NCI-H748 treated with DMSO at 0.1 percent for 48 hours (cell line): ENCODE data around the gene RALGPS2.
"Not testable (repeated sequence)": the region's sequence is repeated elsewhere in the genome, so short reads cannot be mapped to it uniquely, and the experiment has no call there.

Experiments used
- DNase-seq: peaks from one replicate; lab custom pipeline; 2025; lab: John Stamatoyannopoulos, UW

Gene RALGPS2

GRCh38 chr1:178724376-178724727, 692 bp upstream of the RALGPS2 start:
- DNase-seq, result no peak

GRCh38 chr1:178725466-178726086, 532 bp downstream of the RALGPS2 start:
- no peak for DNase-seq

- DNase-seq, result peak; percentile 17
Observed at GRCh38 chr1:178726087-178726517, 1.1 kb downstream of the RALGPS2 start.

- no peak for DNase-seq
Observed at GRCh38 chr1:178726545-178726944, 1.5 kb downstream of the RALGPS2 start.

- no peak for DNase-seq
Observed at GRCh38 chr1:178727014-178727895, 2.2 kb downstream of the RALGPS2 start.

- no peak for DNase-seq
Observed at GRCh38 chr1:178733972-178734371, 8.9 kb downstream of the RALGPS2 start.

- DNase-seq, result no peak
Observed at GRCh38 chr1:178738780-178739179, 13.7 kb downstream of the RALGPS2 start.

- DNase-seq, result no peak
Observed at GRCh38 chr1:178739285-178740045, 14.4 kb downstream of the RALGPS2 start.

- no peak for DNase-seq
Observed at GRCh38 chr1:178740491-178740890, 15.4 kb downstream of the RALGPS2 start.

GRCh38 chr1:178740924-178741323, 15.9 kb downstream of the RALGPS2 start:
- no peak for DNase-seq

- DNase-seq, result no peak
Observed at GRCh38 chr1:178743801-178744200, 18.8 kb downstream of the RALGPS2 start.

GRCh38 chr1:178745260-178745659, 20.2 kb downstream of the RALGPS2 start:
- DNase-seq, result no peak

- no peak for DNase-seq
Observed at GRCh38 chr1:178746345-178746744, 21.3 kb downstream of the RALGPS2 start.

GRCh38 chr1:178747361-178747760, 22.3 kb downstream of the RALGPS2 start:
- DNase-seq, result not testable (repeated sequence)

GRCh38 chr1:178749581-178750166, 24.6 kb downstream of the RALGPS2 start:
- DNase-seq, result no peak

GRCh38 chr1:178751046-178751445, 26.0 kb downstream of the RALGPS2 start:
- no peak for DNase-seq

- DNase-seq, result no peak
Observed at GRCh38 chr1:178752891-178753290, 27.8 kb downstream of the RALGPS2 start.

- not testable (repeated sequence) for DNase-seq
Observed at GRCh38 chr1:178754655-178755256, 29.7 kb downstream of the RALGPS2 start.

- DNase-seq, result peak; percentile 13
Observed at GRCh38 chr1:178768423-178768822, 43.4 kb downstream of the RALGPS2 start.

GRCh38 chr1:178772952-178773351, 47.9 kb downstream of the RALGPS2 start:
- DNase-seq, result no peak

GRCh38 chr1:178774263-178774662, 49.2 kb downstream of the RALGPS2 start:
- no peak for DNase-seq

GRCh38 chr1:178776553-178776952, 51.5 kb downstream of the RALGPS2 start:
- no peak for DNase-seq
